HepG2 (cell line): ENCODE results near the gene KRT15. TPM values are rescaled to one million over a fixed set of nuclear protein-coding genes. Genes with fewer than 3 reads are reported as not detected.
A peak's percentile ranks its signal among the peaks of the same experiment; 100 is the strongest.

ENCODE experiments used
- CREB1 ChIP-seq, 2 experiments: fragments of 450-650 bp in 1 of 2; IDR thresholded peaks; 2 replicates each; pipeline ENCODE4 v1.6.1; 2016 to 2017; ENCODE audit warnings: control low read depth in 1 of 2, mild to moderate bottlenecking in 1 of 2, missing compliant biosample characterization in 1 of 2, missing genetic modification characterization in 1 of 2
- GABPB1 ChIP-seq: IDR thresholded peaks from 2 replicates; pipeline ENCODE4 v1.6.1; 2016; ENCODE audit warnings: mild to moderate bottlenecking, missing genetic modification reagents, moderate library complexity, missing compliant biosample characterization
- NR1H2 ChIP-seq: sonication (generic); formaldehyde crosslinking; IDR thresholded peaks from 2 replicates; pipeline ENCODE4 v1.8.1; 2022; ENCODE audit warnings: low read depth, missing genetic modification reagents, borderline replicate concordance
- SP5 ChIP-seq: IDR thresholded peaks from 2 replicates; pipeline ENCODE4 v1.6.1; 2016; ENCODE audit warnings: low read depth, borderline replicate concordance
- SRY ChIP-seq: sonication (generic); formaldehyde crosslinking; IDR thresholded peaks from 2 replicates; pipeline ENCODE4 v1.8.0; 2022; ENCODE audit warnings: mild to moderate bottlenecking, missing genetic modification reagents
- TEAD3 ChIP-seq: optimal IDR thresholded peaks from 2 replicates; pipeline ENCODE3; 2016; ENCODE audit warnings: borderline replicate concordance
- ZMYM3 ChIP-seq: sonication (generic); formaldehyde crosslinking; IDR thresholded peaks from 2 replicates; pipeline ENCODE4 v1.5.1; 2020; ENCODE audit warnings: mild to moderate bottlenecking, missing genetic modification reagents
- ZNF253 ChIP-seq: sonication (generic); formaldehyde crosslinking; IDR thresholded peaks from 2 replicates; pipeline ENCODE4 v1.8.0; 2022; ENCODE audit warnings: mild to moderate bottlenecking, missing genetic modification reagents, borderline replicate concordance
- ZNF382 ChIP-seq: sonication (generic); formaldehyde crosslinking; IDR thresholded peaks from 2 replicates; pipeline ENCODE4 v1.5.0; 2020; ENCODE audit warnings: missing genetic modification reagents, mild to moderate bottlenecking, borderline replicate concordance
- polyA plus RNA-seq, 8 experiments: library from polyadenylated mRNA; depleted of rRNA in 3 of 8; stranded (reverse) in 7 of 8; unstranded in 1 of 8; fragments of >200 nt; fragmentation: Illumina TruSeq in 4 of 8; extraction: Trizol in 4 of 8; gene quantifications; 2 replicates each; pipeline versions ENCODE4 v1.2.1 to v1.2.3, GENCODE V29; 2011 to 2016; ENCODE audit warnings: low read depth in 4 of 8, missing spikeins in 1 of 8, mixed read lengths in 1 of 8; ENCODE audit not compliant: insufficient read depth in 1 of 8
- total RNA-seq, 5 experiments: library from RNA; depleted of rRNA; stranded (reverse); fragments of >200 nt; fragmentation: Illumina TruSeq; extraction: Trizol; gene quantifications; 2 replicates each; pipeline ENCODE4 v1.2.3, GENCODE V29; 2016; ENCODE audit warnings: low read depth in 1 of 5
- TF ChIP-seq, protein P1 (sequence below): sonication (generic); formaldehyde crosslinking; conservative IDR thresholded peaks from 2 replicates; pipeline ENCODE4 v1.4.0; 2020; ENCODE audit warnings: missing genetic modification reagents
- TF ChIP-seq, protein P2 (sequence below): sonication (generic); formaldehyde crosslinking; IDR thresholded peaks from 2 replicates; pipeline ENCODE4 v1.5.0; 2020; ENCODE audit warnings: missing genetic modification reagents, mild to moderate bottlenecking, borderline replicate concordance

KRT15 gene
- total and polyA plus RNA-seq, 2 of the 13 experiments (the other 11 are each of a cell fraction or from before 2014, with no cell fraction given), result 0.46 to 0.63 TPM

DNA sequence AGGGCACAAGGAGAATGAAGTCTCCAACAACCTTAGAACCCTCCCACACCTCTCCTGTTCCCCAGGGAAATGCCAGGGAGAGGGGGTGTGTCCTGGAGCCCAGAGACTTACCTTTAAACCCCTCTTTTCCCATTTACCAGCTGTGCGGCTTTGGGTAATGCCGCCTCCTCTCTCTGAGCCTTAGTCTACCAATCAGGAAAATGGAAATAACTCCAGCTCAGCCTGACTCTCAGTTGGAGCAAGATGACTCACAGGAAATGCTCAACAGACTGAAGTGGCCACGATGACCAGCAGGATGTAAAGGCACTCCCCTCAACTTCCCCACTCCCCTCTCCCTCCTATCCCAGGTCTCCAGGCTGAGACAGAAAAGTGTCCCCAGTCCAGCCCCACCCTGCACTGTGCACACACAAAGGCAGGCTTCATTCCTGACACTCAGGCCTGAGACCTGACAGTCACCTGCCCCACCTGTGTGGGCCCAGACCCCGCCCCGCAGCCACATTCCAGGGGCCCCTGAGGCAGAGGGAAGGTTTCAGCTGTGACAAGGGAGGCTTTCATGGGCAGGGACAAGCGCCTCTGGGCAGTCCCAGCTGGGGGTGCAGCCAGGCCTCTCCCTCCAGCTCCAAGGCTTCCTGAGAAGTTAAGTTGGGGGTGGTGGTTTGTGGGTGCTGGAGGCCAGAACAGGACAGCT, 3.0 kb upstream of the KRT15 start (continued):
- TF ChIP-seq SP5 (CRISPR knock-in tag) (peak; percentile 63; the same call in 1 of the 2 replicates), CREB1 (IDR thresholded peaks at IDR 0.05) (no peak), CREB1 (CRISPR knock-in tag; IDR thresholded peaks at IDR 0.05) (peak; percentile 46), GABPB1 (CRISPR knock-in tag) (0 out of 2 replicates have a peak, but pooled peaks have one; percentile 18), ZMYM3 (peak; percentile 74), ZNF382 (CRISPR knock-in tag) (no peak), ZNF253 (no peak), NR1H2 (CRISPR knock-in tag) (no peak), TEAD3 (CRISPR knock-in tag) (peak; percentile 94), SRY (CRISPR knock-in tag) (no peak)
- TF ChIP-seq, protein P1, sequence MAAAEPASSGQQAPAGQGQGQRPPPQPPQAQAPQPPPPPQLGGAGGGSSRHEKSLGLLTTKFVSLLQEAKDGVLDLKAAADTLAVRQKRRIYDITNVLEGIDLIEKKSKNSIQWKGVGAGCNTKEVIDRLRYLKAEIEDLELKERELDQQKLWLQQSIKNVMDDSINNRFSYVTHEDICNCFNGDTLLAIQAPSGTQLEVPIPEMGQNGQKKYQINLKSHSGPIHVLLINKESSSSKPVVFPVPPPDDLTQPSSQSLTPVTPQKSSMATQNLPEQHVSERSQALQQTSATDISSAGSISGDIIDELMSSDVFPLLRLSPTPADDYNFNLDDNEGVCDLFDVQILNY (CRISPR knock-in tag), result 0 out of 2 replicates have a peak, but pooled peaks have one; percentile 14
- TF ChIP-seq, protein P2, sequence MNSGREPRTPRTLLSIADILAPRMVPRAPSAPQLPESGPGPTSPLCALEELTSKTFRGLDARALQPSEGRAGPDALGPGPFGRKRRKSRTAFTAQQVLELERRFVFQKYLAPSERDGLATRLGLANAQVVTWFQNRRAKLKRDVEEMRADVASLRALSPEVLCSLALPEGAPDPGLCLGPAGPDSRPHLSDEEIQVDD, result no peak
